Loucy (cell line): Measurements from ENCODE around the gene ETFBKMT.

Source experiments
- CTCF ChIP-seq: fragments of 200-600 bp; sonication (generic); conservative IDR thresholded peaks from 2 replicates; pipeline ENCODE4 v1.5.1; 2014; ENCODE audit warnings: mild to moderate bottlenecking, antibody characterized with exemption, low read length
- EZH2phosphoT487 ChIP-seq: fragments of 200-600 bp; IDR thresholded peaks from 2 replicates; pipeline ENCODE4 v1.6.1; 2018; ENCODE audit warnings: antibody characterized with exemption, mild to moderate bottlenecking, moderate library complexity, borderline replicate concordance

- no peak for TF ChIP-seq CTCF
- no peak for TF ChIP-seq EZH2phosphoT487
Observed at GRCh38 chr12:31722580-31722979, 63.1 kb downstream of the ETFBKMT start.
